GM12878 (cell line): ENCODE results near the gene RUNX3. TPM values are rescaled to one million over a fixed set of nuclear protein-coding genes. Genes with fewer than 3 reads are reported as not detected.

Experiments used
- ATF2 ChIP-seq: IDR thresholded peaks from 2 replicates; pipeline ENCODE4 v1.6.1; 2012; ENCODE audit warnings: low read length, inconsistent platforms
- BACH1 ChIP-seq: fragments of 450-650 bp; IDR thresholded peaks from 2 replicates; pipeline ENCODE4 v1.6.1; 2017; ENCODE audit warnings: mild to moderate bottlenecking, borderline replicate concordance
- CBFB ChIP-seq: IDR thresholded peaks from 2 replicates; pipeline ENCODE4 v1.6.1; 2016; ENCODE audit warnings: antibody characterized with exemption, low read depth
- EED ChIP-seq: sonication (generic); IDR thresholded peaks from 2 replicates; pipeline ENCODE4 v1.6.1; 2016; ENCODE audit warnings: antibody characterized with exemption, low read depth
- ELK1 ChIP-seq: IDR thresholded peaks from 2 replicates; pipeline ENCODE4 v1.6.1; 2012; ENCODE audit warnings: low read depth, low read length, improper control_type of control experiment
- ETV6 ChIP-seq, 2 experiments: fragments of 450-650 bp in 1 of 2; IDR thresholded peaks in 1 of 2; conservative IDR thresholded peaks in 1 of 2; 2 replicates each; pipeline ENCODE4 v1.6.1; 2014; ENCODE audit warnings: antibody characterized with exemption in 1 of 2, borderline replicate concordance in 1 of 2, low read depth in 1 of 2, mild to moderate bottlenecking in 1 of 2, moderate library complexity in 1 of 2
- MEF2A ChIP-seq: IDR thresholded peaks from 2 replicates; pipeline ENCODE4 v1.6.1; 2011; ENCODE audit warnings: low read depth, mild to moderate bottlenecking, low read length, moderate library complexity; ENCODE audit not compliant: insufficient read depth
- MEF2B ChIP-seq: fragments of 450-650 bp; IDR thresholded peaks from 2 replicates; pipeline ENCODE4 v1.6.1; 2018; ENCODE audit warnings: mild to moderate bottlenecking, moderate library complexity; ENCODE audit not compliant: partially characterized antibody, poor library complexity, severe bottlenecking
- MYC ChIP-seq: IDR thresholded peaks from 2 replicates; pipeline ENCODE4 v1.6.1; 2011; ENCODE audit warnings: mild to moderate bottlenecking, low read length, moderate library complexity, inconsistent platforms; ENCODE audit not compliant: insufficient read depth, insufficient replicate concordance, insufficient read length, severe bottlenecking
- RBBP5 ChIP-seq: fragments of 200-600 bp; sonication (generic); conservative IDR thresholded peaks from 2 replicates; pipeline ENCODE4 v1.6.1; 2016
- RELB ChIP-seq: fragments of 450-650 bp; IDR thresholded peaks from 2 replicates; pipeline ENCODE4 v1.6.1; 2017; ENCODE audit warnings: low read depth, mild to moderate bottlenecking, moderate library complexity
- SIX5 ChIP-seq: IDR thresholded peaks from 2 replicates; pipeline ENCODE4 v1.6.1; 2011; ENCODE audit warnings: mild to moderate bottlenecking, low read depth, low read length, moderate library complexity; ENCODE audit not compliant: severe bottlenecking
- SKIL ChIP-seq: fragments of 450-650 bp; IDR thresholded peaks from 2 replicates; pipeline ENCODE4 v1.6.1; 2017; ENCODE audit warnings: mild to moderate bottlenecking, low read depth, inconsistent platforms; ENCODE audit not compliant: poor library complexity, severe bottlenecking
- SPI1 ChIP-seq: IDR thresholded peaks from 2 replicates; pipeline ENCODE4 v1.6.1; 2011; ENCODE audit warnings: low read depth, mild to moderate bottlenecking, low read length, moderate library complexity, borderline replicate concordance; ENCODE audit not compliant: insufficient read depth
- SUZ12 ChIP-seq: fragments of 200-600 bp; sonication (generic); IDR thresholded peaks from one replicate; pipeline ENCODE4 v1.6.1; 2018; ENCODE audit warnings: antibody characterized with exemption, mild to moderate bottlenecking; ENCODE audit not compliant: unreplicated experiment
- polyA plus RNA-seq, 11 experiments: library from polyadenylated mRNA; depleted of rRNA in 4 of 11; unstranded in 6 of 11; stranded (reverse) in 5 of 11; fragments of >200 nt; fragmentation: Nextera tagmentation in 4 of 11; fragmentation: Illumina TruSeq in 1 of 11; extraction: Ambion mirVana in 4 of 11; extraction: Trizol in 1 of 11; gene quantifications; 1 replicate in 1 of 11; 2 replicates in 10 of 11; pipeline versions ENCODE4 v1.2.1 to v1.2.3, GENCODE V29; 2011 to 2016; ENCODE audit warnings: inconsistent platforms in 2 of 11, missing spikeins in 2 of 11, low read depth in 1 of 11
- total RNA-seq, 4 experiments: library from RNA; depleted of rRNA in 3 of 4; stranded (reverse); fragments of >200 nt in 3 of 4; fragmentation: Illumina TruSeq in 1 of 4; extraction: Trizol in 1 of 4; gene quantifications; 2 replicates each; pipeline versions ENCODE4 v1.2.1 to v1.2.3, GENCODE V29; 2013 to 2021

Gene RUNX3
- total and polyA plus RNA-seq, 10 of the 15 experiments (the other 5 are each of a cell fraction or from before 2014, with no cell fraction given), result 19.0 to 151 (median 31.4) TPM

GRCh38 chr1:24972221-24972914 is 42.3 kb upstream of the RUNX3 start (continued):
- no peak for TF ChIP-seq ATF2
- no peak for TF ChIP-seq BACH1
- TF ChIP-seq SPI1, result peak; percentile 60; the same call in 1 of the 2 replicates
- TF ChIP-seq SIX5, result no peak
- peak; percentile 48 for TF ChIP-seq SKIL
- no peak for TF ChIP-seq RBBP5
- TF ChIP-seq MEF2A, result no peak
- TF ChIP-seq MYC, result no peak
- TF ChIP-seq ETV6 (conservative IDR thresholded peaks at IDR 0.05 in 1 of 2, IDR thresholded peaks at IDR 0.05 in 1 of 2; ENCODE audit: borderline replicate concordance in 1 of 2, low read depth in 1 of 2), result peak in 1 of 2 experiments; percentile 85; a peak in 2 of 4 replicates
- TF ChIP-seq SUZ12, result no peak
- TF ChIP-seq ELK1, result no peak
- no peak for TF ChIP-seq CBFB
- 0 out of 2 replicates have a peak, but pooled peaks have one; percentile 23 for TF ChIP-seq RELB
- peak; percentile 57; the same call in 1 of the 2 replicates for TF ChIP-seq EED
- no peak for TF ChIP-seq MEF2B
